ENCODE results near the gene SERF2.

DNA sequence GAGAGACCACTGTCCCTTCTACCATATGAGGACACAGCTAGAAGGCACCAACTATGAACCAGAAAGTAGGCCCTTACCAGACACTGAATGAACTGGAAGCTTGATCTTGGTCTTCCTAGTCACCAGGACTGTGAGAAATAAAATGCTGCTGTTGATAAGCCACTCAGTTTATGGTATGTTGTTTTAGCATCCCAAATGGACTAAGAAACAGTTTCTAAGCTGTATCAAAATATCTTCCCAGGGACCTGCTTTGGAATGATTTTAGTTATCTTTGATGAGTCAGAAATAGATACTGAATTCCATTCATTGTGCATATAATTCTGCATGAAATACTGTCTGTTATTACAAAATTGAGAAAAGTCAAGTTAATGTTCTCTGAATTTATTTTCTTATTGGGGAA, 53.3 kb downstream of the SERF2 start:
- TF ChIP-seq POLR2A (IDR thresholded peaks at IDR 0.05; ENCODE audit: low read depth, low read length) (no peak), POLR2AphosphoS5 (IDR thresholded peaks at IDR 0.05; ENCODE audit: low read depth, low read length) (no peak)

All from GM12892 (cell line).